Left renal cortex interstitium (tissue), 4 donors: ENCODE measurements around the gene CSTF1. TPM values are rescaled to one million over a fixed set of nuclear protein-coding genes. Genes with fewer than 3 reads are reported as not detected.

Experiments
- DNase-seq, 4 donors: peaks; one replicate each; pipeline ENCODE4 v3.0.0-alpha.2; 2013; ENCODE audit warnings: low read depth in 4 of 4, low spot score in 2 of 4, missing footprints in 1 of 4
- polyA plus RNA-seq, 4 donors: library from polyadenylated mRNA; unstranded; fragments of 120-200 nt; gene quantifications; one replicate each; pipeline ENCODE4 v1.2.1, GENCODE V29; 2013; ENCODE audit not compliant: insufficient read length in 4 of 4

Gene CSTF1
- polyA plus RNA-seq: 10 to 100 TPM; 39.6 to 43.8 (median 41.0) TPM

DNA sequence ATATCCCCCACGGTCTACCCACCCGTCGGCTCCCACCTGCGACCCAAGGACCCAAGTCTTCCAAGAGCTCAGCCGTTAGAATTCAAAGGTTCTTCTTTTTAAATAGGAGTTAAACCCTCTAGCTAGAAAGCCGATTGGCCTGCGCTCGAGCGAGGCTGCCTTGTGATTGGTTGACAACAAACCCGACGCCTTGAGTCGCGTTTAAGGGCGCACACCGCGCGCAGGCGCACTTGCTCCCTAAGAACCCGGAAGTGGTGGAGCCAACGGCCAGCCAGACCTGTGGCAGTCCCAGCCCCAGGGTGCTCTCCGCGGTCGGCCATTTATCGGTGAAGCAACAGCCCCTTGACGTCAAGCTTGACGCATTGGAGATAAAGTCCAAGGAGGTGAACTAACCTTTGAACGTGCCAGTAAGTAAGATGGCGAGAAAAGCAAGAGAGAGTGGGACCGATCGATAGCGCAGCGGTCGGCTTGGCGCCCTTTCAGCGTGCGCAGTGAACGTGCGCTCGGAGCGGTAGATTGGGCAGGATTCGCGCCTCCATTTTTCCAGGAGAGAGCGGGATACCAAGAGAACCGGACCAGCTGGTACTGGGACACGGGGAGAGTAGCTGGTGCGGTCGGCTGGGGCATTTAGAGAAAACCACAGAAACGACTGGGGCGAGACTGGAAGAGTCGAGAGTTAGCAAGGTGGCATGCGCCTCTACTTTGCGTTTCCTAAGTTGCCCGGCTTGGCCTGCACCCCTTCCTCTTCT lies at the start of gene CSTF1, which contains the start of gene AURKA:
Gene CSTF1, plus strand, starts transcription at position 514 of the 749 bp plus-strand sequence. CDS start 2,908 bp downstream, outside the sequence.
Gene AURKA, minus strand, starts transcription at position 84 of the 749 bp plus-strand sequence. CDS start 4,018 bp downstream, outside the sequence.
- DNase-seq: peak; percentile 97 to 99 (median 98)

DNA sequence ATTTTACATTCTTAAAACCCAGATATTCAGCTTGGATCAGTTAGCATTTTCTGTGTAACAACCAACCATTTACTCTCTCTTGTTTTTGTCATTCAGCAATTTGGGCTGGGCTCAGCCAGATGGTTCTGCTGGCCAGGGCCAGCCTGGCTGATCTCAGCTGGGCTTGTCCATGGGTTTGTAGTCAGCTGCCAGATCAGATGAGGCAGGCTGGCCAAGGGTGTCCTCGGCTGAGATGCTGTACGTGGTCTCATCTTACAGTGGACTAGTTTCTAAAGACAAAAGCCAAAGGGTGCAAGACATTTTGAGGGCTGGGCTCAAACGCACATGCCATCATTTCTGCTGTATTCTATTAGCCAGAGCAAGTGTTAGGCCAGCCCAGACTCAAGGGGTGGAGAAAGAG lies 49.7 kb upstream of the CSTF1 start:
- no peak for DNase-seq

DNA sequence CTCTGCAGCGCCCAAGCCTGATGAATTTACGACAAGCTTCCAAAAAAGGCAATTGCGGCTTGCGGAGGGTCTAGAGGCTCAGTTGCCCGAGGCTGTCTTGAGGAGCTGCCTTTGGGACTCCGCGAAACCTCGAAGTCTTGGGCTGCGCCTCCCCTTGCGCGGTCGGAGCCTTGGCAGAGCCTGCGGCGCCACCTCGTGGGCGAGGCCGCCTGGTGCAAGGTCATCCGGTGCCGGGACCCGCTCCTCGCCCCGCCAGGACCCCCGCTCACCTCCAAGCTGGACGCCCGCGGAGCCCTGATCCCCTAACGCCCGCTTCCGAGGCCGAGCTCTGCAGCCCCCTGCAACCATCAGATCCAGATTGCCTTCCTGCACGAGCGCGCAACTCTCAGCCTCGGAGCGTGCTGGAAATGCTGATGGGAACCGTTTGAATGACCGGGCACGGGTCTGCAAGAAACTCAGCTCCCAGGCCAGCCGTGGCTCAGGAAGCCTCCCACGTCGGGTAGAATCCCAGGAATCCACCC lies 48.5 kb upstream of the CSTF1 start:
- no peak for DNase-seq

DNA sequence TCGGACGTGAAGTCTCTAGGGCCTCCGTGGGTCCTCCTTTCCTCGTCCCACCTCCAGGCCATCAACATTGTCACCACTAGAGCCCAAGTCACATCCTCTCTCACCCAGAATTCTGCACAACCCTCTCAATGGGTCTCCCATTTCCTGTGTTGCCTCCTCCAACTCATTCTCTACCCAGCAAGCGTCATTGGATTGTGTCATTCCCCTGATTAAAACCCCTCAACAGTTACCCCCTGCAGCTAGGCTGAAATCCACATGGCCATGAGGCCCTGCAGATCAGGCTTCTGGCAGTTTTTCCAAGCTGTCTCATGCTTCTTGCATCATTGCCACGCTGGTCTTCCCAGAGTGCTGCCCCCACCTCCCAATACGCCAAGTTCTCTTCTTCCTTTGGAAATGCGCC lies 46.5 kb upstream of the CSTF1 start:
- no peak for DNase-seq

DNA sequence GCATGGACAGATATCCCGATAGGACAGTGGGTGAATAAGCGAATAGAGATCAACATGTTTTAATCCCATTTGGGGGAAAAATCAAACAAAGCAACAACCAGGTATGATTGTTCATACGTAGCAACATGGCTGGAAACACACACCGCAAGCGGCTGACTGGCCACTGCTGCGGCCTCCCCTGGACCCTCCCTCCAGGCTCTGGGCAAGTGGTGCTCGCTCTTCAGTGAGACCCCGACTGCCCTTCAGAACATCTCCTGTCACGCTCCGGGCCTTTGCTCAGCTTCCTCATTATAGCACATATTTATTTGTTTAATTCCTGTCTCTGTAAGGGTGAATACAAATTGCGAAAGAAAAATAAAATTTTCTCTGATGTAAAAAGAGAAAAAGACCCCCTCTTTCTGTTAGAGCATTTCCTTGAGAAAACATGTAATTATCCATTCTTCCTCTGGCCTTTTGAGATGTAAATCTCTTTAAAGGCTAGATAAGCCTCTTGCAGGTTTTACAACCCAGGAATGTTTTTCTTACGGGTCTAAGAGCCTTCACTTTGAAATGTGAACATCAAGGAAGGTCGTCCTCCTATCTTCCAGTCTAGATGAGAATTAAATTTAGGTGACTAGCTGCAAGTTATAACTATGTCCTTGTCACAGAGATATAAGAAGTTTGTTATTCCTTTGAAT lies 44.7 kb upstream of the CSTF1 start:
- DNase-seq: no peak

DNA sequence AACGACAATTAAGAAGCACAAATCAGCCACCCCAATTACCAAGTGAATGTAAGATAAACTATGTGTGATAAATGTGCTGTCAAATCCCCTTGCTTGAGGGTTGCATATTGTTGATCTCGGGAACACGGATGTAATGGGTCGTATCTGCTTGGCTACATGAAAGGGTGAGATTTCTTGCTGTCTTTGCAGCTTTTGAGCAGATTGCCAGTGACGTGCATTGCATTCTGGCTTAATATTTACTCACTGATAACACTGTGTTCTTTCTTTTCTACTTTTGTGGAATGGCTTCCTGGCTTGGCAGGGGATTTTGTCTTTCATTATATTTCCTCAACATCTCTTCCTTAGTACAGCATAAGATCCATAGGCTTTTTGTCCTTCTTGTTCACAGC lies 44.1 kb upstream of the CSTF1 start:
- no peak for DNase-seq

DNA sequence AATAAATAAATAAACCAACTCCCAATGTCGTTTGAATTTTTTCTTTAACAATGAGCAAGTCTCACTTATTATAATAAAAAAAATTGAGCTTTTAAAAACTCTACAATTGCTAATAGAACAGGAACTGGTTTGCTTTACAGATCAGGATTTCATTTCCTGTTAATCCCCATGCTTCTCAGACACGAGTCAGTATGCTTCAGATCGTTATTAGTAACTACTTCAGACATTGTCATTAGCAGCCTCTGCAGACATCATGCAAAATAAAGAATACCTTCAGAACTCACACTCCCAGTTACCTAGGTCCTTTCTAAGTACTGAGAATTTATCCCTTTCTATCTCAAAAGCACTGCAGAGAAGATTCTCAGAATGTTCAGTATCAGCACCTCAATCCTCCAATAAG lies 43.7 kb upstream of the CSTF1 start:
- DNase-seq: no peak

DNA sequence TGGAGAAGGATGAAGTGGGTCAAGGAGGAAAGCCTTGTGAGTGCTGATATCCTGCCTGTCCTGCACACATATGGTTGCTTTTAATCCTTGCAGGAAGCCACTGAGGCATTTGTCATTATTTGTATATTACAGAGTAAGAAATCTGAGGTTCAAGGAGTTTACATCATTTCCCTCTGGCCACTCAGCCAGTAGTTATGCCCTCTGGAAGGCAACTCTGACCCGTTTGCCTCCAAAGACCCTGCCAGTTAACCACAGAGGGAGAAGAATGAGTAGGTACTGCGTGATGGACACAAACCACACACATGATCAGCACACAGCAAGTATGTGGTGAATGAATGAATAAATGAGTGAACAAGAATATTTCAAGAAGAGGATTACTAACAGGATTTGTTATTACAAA lies 41.6 kb upstream of the CSTF1 start:
- no peak for DNase-seq

DNA sequence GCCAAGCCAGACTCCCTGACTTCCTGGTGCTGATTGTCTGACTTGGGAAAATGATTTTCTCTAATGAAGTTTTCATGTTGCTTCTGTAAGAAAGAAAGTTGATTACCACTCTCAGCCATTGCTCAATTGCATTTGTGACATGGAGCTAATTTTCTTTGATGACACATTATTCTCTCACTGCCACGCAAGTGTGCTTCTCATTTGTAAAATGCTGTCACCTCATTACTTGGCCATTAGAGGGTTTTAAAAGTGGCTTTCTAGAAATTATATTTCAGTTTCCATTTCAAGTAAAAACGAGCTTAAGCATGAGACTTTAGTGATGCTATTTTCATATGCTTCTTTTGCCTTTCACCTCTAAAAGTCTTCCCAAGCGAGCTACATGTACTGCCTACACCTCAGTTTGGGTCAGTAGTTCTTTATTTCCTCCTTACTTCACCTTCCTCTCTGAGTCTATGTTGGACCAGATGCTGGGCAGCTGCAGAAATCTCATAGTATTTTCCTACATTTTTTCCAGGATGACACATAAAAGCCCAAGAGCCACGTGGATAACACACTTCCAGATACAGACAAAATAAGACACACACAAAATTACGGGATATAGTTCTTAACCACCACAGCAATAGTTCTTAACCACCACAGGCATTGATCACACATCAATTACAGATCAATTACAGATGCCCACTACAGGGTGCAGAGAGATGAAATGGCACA lies 39.9 kb upstream of the CSTF1 start:
- no peak for DNase-seq

DNA sequence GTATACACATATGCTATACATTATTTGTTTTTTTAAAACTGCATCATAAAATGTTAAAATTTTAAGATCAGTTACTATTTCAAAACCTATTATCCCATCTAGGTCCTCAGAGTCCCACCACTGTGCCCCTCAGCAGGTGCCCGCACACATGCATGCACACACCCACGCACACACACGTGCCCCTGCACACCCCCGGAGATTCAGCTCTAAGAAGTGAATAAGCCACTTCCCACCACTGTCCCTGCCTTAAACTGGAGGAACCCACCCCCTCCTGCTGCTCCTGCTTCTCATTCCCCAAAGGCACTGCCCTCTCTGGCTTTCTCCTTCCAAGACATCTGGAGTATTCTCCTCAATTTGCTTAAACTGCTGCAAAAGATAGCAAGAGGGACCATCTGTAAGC lies 39.1 kb upstream of the CSTF1 start:
- no peak for DNase-seq

DNA sequence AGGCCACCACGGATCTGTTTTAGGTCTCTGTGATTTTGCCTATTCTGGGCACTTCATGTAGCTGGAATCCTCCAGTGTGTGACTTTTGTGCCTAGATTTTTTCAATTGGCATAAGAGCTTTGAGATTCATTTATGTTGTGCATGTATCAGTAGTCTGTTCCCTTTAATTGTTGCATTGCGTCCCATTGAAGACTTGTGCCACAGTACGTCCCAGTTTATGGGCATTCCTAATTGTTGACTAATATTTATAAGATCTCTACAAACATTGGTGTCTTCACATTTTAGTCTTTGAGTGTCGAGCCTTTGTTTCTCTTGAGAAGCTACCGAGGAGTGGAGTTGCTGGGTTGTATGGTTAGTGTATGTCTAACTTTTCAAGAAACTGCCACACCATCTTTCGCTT lies 34.4 kb upstream of the CSTF1 start:
- DNase-seq: no peak

DNA sequence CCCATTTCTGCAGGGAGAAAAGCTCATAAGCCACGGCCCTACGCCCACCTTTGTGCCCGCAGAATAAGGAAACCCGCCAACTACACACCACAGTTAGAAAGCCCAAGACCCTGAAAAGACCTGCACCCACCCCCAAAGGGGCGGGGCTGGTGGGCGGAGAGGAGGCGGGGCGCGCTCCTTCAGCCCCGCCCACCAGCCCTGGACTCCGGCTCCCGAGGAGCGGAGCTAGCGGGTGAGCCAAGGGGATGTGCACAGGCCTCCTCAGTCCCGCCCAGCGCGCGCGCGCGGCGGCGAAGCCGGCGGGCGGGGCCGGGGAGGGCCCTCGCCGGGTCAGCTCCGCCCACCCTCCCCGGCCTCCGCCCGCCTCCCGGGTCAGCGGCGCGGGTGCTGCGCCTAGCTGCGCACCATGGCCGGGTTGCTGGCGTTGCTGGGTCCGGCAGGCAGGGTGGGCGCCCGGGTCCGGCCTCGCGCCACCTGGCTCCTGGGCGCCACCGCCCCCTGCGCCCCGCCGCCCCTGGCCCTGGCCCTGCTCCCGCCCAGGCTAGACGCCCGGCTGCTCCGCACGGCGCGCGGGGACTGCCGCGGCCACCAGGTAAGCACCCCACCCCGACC lies 33.7 kb upstream of the CSTF1 start, which contains the start of gene FAM210B:
Gene FAM210B, plus strand, starts transcription at position 375 of the 612 bp plus-strand sequence. Its CDS starts 32 bp downstream, at position 407.
- DNase-seq: peak; percentile 39 to 83 (median 68)

DNA sequence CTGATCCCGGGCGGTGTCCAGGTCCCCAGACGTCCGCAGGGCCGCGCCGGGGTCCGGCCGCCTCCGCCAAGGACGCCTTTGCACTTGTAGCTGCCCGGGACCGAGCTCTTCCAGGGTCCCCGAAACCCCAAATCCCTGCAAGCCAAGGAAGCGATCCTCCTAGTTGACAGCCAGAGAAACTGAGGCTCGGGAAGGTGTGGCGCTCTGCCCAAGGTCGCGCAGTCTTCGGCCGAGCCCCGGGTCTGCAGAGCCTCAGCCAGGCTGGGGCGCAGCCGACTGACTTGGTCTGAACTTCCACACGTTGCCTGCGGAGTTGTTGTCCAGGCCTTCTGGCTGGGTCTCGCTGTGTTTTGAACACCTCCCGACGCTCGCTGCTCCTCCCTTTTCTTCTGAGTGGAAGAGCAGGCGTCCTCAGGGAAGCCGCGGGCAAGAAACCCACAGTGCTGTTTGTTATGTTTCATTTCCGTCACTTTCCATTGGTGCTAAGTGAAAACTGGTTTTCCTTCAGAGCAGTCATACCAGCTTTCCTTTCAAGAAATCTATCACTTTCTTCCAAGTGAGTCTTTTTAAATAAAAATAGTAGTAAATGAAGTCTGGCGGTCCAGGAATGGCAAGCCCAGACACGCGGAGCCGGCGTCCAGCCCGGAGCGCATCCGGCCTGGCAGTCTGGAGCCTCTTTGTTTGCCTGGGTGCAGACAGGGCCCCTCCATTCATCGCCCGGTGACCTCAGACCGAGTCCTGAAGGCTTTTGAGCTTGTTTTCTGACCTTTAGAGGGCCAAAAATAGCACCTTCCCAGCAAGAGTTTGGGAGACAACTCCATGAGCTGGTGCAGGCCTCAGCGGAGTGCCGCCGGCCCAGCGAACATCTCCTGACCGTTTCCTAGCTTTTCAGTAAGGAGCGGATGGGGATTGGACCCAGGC lies 33.0 kb upstream of the CSTF1 start:
- peak in 1 of 4 donors; percentile 29 for DNase-seq

DNA sequence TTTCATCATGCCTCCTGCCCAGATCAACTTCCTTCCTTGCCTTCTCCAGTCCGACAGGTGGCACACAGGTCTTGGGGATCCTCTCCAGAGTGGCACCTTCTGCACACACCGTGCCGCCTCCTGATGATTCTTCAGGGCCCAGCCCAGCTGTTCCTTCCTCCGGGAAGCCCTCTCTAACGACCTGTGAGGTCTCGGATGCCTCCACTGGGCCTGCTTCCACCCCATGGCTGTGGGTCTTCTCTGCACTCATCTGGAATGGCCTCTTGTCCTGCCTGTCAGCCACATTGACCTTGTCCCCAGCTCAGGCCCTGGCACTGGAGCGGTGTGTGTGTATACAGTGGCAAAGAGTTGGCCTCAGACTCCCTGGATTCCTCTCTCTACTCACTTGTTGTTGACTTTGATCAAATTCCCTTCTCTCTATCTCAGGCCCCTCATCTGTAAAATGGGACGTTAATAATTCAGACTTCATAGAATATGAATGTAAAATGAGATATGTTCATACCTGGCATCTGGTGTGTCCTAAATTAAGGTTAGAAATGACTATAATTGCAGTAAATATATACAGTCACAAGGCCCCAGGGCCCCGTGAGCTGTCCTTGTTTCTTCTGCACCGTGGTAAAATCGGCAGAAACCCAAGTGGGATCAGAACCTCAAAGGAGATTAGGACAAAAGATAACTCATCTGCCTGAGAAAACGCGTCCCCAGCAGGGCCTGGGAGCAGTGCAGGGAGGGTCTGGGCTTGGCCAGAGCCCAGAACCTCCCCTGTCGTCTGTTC lies 32.1 kb upstream of the CSTF1 start:
- DNase-seq: no peak

DNA sequence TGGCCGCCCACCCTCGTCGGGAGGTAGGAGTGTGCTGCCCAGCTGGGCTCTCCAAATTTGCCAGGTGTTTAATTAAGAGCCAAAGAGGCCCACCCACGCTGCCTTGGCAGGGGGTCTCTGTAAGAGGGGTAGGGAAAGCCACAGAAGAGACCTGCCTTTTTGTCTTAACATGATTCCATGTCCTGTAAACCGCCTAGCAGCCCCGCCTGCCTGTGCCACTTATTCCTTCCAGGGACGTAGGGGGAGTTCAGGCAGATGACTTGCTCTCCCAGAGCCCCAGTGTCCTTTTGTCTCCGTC lies 31.6 kb upstream of the CSTF1 start:
- DNase-seq: no peak

DNA sequence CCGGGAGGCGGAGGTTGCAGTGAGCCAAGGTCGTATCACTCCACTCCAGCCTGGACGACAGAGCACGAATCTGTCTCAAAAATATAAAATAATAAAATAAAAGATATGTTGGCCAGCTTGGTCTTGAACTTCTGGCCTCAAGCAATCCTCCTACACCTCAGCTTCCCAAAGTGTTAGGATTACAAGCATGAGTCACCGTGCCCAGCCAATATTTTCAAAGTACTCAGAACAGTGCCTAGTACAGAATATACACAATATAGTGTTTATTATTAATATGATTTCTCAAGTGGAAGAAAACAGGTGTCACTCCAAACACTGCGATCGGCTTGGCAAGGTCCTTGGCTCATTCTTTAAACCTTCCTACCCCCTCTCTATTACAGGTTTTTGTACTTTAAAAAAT lies 30.5 kb upstream of the CSTF1 start:
- no peak for DNase-seq

DNA sequence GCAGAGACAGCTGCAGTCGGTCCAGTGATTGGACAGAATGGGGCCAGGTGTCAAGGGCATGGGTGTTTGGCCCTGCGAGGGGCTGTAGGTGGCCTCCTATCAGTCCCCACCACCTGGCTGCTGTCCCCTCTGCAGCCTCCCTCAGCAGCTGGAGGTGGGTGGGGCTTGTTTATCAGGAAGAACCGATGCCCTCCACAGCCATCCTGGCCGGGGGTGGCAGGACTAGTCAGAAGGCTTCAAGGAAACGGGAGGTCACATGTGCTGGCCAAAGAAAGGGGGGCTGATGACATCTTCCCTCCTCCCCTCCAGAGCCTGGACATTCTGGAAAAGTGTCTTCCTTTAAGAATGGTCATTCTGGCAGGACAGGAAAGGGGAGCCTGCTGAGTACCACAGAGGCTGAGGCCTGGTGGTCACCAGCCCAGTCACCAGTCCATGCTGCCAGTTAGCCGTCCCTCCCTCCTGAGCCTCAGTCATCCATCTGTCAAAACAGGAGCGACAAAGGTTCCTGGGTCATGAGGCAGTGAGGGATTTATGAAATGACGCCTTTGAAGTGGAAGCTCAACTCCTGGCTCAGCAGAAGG lies 29.5 kb upstream of the CSTF1 start:
- no peak for DNase-seq

DNA sequence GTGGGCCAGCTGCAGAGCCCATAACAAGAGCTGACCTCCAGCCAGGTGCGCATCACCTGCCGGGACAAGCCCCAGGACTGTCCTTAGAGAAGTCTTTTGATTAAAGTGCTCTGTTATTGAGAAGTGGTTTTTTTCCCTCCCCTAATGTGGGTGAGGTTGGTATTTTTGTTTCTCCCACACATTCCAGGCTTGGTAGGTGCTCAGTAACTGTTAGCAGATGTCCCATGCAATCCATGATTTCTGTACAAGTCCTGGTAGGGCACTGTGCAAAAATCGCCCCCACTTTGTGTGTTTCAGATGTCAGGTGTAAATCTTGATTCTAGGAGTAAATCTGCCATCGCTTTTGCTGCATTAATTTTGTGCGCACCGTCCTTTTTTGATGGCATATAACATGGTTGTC lies 29.0 kb upstream of the CSTF1 start:
- no peak for DNase-seq
